Esophagus squamous epithelium (tissue), 4 donors: ENCODE results near the gene CRYGB.

Experiments
- CTCF ChIP-seq, 6 experiments: fragments of 450-650 bp in 4 of 6; fragments of 200-600 bp in 2 of 6; sonication (generic) in 2 of 6; IDR thresholded peaks; one replicate each; pipeline ENCODE4 v1.5.1; 2016 to 2019; ENCODE audit warnings: antibody characterized with exemption in 6 of 6, mild to moderate bottlenecking in 4 of 6, moderate library complexity in 4 of 6
- POLR2A ChIP-seq, 4 donors: fragments of 450-650 bp; IDR thresholded peaks; one replicate each; pipeline ENCODE4 v1.6.1; 2017; ENCODE audit warnings: antibody characterized with exemption in 4 of 4, mild to moderate bottlenecking in 4 of 4, moderate library complexity in 3 of 4

- TF ChIP-seq POLR2A (IDR thresholded peaks at IDR 0.05) (no peak), CTCF (IDR thresholded peaks at IDR 0.05) (no peak)
These were observed 42.3 kb downstream of the CRYGB start for GRCh38 chr2:208103616-208104015.
